ENCODE measurements around the gene LTBP1. TPM values are rescaled to one million over a fixed set of nuclear protein-coding genes. Genes with fewer than 3 reads are reported as not detected.

Gene LTBP1
- total RNA-seq, 5 donors from 2014 or later (not counting 1 experiment from before 2014, with no cell fraction given) = 0.16 to 0.76 (median 0.43) TPM

DNA sequence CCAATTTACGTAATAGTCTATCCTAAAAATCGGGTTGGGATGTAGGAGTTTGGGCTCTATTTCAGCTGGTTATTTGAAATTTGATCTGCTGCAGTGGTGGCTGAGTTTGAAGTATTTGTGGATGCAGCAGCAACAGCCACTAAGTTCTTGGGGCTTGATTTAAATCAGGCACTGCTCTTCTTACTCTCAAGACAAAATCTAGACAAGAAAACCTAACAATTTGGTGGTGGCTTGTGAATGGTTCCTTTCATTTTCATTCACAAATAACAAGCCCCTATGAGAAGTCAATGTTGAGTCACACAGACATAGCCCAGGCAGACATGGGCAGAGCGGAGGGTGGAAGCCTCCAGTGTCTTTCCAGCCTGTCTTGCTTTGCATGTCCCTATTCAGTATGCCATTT is 199.3 kb downstream of the LTBP1 start:
- H3K27me3 Mint-ChIP-seq = peaks cover 8 to 27% of the 10 kb centered on the region in 2 donors
- Histone ChIP-seq H3K27me3 (replicated peaks in 1 of 2; ENCODE audit: control insufficient read depth in 2 of 2, extremely low read depth in 1 of 2, insufficient read depth in 2 of 2, low read length in 1 of 2) (peaks cover 0 to 3% of the 10 kb centered on the region in 2 experiments), H3K36me3 (ENCODE audit: control insufficient read depth in 2 of 2, extremely low read depth in 1 of 2, insufficient read depth in 1 of 2, low read length in 1 of 2) (no peaks in the 10 kb centered on the region), H3K9me3 (no peaks in the 10 kb centered on the region), H3K27ac (ENCODE audit: low read length) (no peak overlapping the region), H3K4me3 (ENCODE audit: control insufficient read depth in 1 of 2, extremely low read depth in 1 of 2, low read length in 1 of 2) (no peak overlapping the region), H3K4me1 (ENCODE audit: control insufficient read depth in 1 of 2, extremely low read depth in 1 of 2, insufficient read depth in 2 of 2, low read length in 2 of 2) (no peaks in the 10 kb centered on the region)
- H3K27ac Mint-ChIP-seq = no peak overlapping the region
- H3K4me1 Mint-ChIP-seq = no peaks in the 10 kb centered on the region
- no peak overlapping the region for H3K4me3 Mint-ChIP-seq
- ChIA-PET POLR2A (no interaction called here), CTCF (no interaction called here)
- H3K36me3 Mint-ChIP-seq = no peaks in the 10 kb centered on the region
- no peak for ATAC-seq (replicated peaks in 1 of 4)
- no CpG with 5 or more reads among the region's 3 CpGs for WGBS (ENCODE audit: insufficient coverage)
- no peak for DNase-seq
- H3K9me3 Mint-ChIP-seq = no peaks in the 10 kb centered on the region

DNA sequence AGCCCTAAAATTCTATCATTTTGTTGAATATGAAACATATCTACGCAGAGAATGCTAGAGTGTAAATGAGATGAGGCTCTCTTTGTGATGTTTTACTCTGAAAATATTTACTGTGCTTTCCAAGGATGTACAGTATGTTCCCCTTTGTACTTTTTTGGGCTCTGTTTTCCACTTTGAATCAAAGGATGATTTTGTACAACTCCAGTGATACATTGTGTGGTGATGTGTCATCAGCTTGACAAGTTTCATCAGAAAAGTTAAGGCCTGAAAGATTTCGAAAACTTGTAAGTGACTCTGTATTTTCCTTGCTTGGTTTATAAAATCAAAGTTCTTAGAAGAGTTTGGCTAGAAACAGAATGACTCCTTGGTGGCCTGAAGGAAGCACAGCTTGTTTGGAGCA is 206.3 kb downstream of the LTBP1 start:
- Histone ChIP-seq H3K27me3 (replicated peaks in 1 of 2; ENCODE audit: control insufficient read depth in 2 of 2, extremely low read depth in 1 of 2, insufficient read depth in 2 of 2, low read length in 1 of 2) (no peaks in the 10 kb centered on the region), H3K4me1 (ENCODE audit: control insufficient read depth in 1 of 2, extremely low read depth in 1 of 2, insufficient read depth in 2 of 2, low read length in 2 of 2) (no peaks in the 10 kb centered on the region), H3K4me3 (ENCODE audit: control insufficient read depth in 1 of 2, extremely low read depth in 1 of 2, low read length in 1 of 2) (no peak overlapping the region), H3K27ac (ENCODE audit: low read length) (no peak overlapping the region), H3K36me3 (ENCODE audit: control insufficient read depth in 2 of 2, extremely low read depth in 1 of 2, insufficient read depth in 1 of 2, low read length in 1 of 2) (no peaks in the 10 kb centered on the region), H3K9me3 (no peaks in the 10 kb centered on the region)
- Mint-ChIP-seq H3K36me3 (no peaks in the 10 kb centered on the region), H3K27me3 (peaks cover 0 to 9% of the 10 kb centered on the region in 2 donors), H3K4me1 (no peaks in the 10 kb centered on the region), H3K4me3 (no peak overlapping the region), H3K9me3 (no peaks in the 10 kb centered on the region), H3K27ac (no peak overlapping the region)
- CTCF ChIA-PET = no interaction called here
- WGBS (ENCODE audit: insufficient coverage) = 70% methylated on average over 1 of the region's 2 CpGs
- ATAC-seq (replicated peaks in 1 of 4) = no peak
- DNase-seq = no peak
- POLR2A ChIA-PET = no interaction called here

DNA sequence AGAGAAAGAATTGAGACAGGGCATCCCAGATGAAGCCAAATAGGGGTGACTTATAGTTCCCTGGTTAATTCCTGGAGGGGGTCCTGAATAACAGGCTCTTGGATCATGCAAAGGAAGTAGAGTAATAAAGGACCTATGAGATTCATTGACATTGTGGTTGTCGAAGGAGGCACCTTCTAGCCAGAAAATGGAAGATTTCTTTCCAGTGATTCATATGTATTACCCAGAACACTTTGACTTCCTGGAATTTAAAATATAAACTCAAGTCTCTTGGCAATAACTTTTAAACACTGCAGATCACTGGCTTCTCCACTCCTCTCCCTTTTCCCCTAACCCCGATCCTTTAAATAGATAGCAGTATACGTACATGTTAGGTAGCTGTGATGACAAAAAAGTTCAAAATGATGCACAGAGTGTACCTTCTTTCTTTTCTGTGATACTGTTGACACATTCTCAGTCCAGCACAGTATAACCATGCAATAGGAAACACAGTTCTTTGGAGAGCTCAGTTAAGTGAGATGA is 211.8 kb downstream of the LTBP1 start:
- CTCF ChIA-PET = no interaction called here
- no peaks in the 10 kb centered on the region for H3K9me3 ChIP-seq
- Mint-ChIP-seq H3K9me3 (no peaks in the 10 kb centered on the region), H3K4me1 (no peaks in the 10 kb centered on the region), H3K36me3 (no peaks in the 10 kb centered on the region), H3K4me3 (no peak overlapping the region), H3K27me3 (peaks cover 0 to 4% of the 10 kb centered on the region in 2 donors), H3K27ac (no peak overlapping the region)
- no peak overlapping the region for H3K4me3 ChIP-seq (ENCODE audit: control insufficient read depth in 1 of 2, extremely low read depth in 1 of 2, low read length in 1 of 2)
- DNase-seq = no peak
- H3K4me1 ChIP-seq (ENCODE audit: control insufficient read depth in 1 of 2, extremely low read depth in 1 of 2, insufficient read depth in 2 of 2, low read length in 2 of 2) = no peaks in the 10 kb centered on the region
- no peak for ATAC-seq (replicated peaks in 1 of 4)
- no peaks in the 10 kb centered on the region for H3K36me3 ChIP-seq (ENCODE audit: control insufficient read depth in 2 of 2, extremely low read depth in 1 of 2, insufficient read depth in 1 of 2, low read length in 1 of 2)
- no CpG with 5 or more reads among the region's 3 CpGs for WGBS (ENCODE audit: insufficient coverage)
- no peak overlapping the region for H3K27ac ChIP-seq (ENCODE audit: low read length)
- POLR2A ChIA-PET = no interaction called here
- H3K27me3 ChIP-seq (replicated peaks in 1 of 2; ENCODE audit: control insufficient read depth in 2 of 2, extremely low read depth in 1 of 2, insufficient read depth in 2 of 2, low read length in 1 of 2) = no peaks in the 10 kb centered on the region

DNA sequence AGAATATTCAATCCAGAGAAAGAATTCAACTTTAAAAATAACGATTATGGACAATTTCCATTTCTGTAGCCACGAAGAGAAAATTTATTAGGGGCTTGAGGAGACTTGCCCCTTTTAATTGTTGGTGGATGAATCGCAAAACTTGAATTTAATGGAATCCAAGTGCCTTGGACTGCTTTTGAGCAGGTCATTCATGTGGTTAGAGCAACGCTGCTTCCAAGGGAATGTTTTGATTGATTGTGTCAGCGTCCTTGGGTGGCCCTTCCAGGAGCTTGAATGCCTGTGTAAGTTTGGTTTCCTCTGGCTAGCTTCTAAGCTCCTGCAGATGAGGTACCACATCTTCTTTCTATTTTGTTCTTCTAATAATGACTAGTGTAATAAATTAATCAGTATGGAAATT is 213.4 kb downstream of the LTBP1 start:
- Histone ChIP-seq H3K27me3 (replicated peaks in 1 of 2; ENCODE audit: control insufficient read depth in 2 of 2, extremely low read depth in 1 of 2, insufficient read depth in 2 of 2, low read length in 1 of 2) (no peaks in the 10 kb centered on the region), H3K27ac (ENCODE audit: low read length) (no peak overlapping the region), H3K9me3 (no peaks in the 10 kb centered on the region), H3K4me1 (ENCODE audit: control insufficient read depth in 1 of 2, extremely low read depth in 1 of 2, insufficient read depth in 2 of 2, low read length in 2 of 2) (no peaks in the 10 kb centered on the region), H3K36me3 (ENCODE audit: control insufficient read depth in 2 of 2, extremely low read depth in 1 of 2, insufficient read depth in 1 of 2, low read length in 1 of 2) (no peaks in the 10 kb centered on the region), H3K4me3 (ENCODE audit: control insufficient read depth in 1 of 2, extremely low read depth in 1 of 2, low read length in 1 of 2) (no peak overlapping the region)
- no peaks in the 10 kb centered on the region for H3K36me3 Mint-ChIP-seq
- no peak for DNase-seq
- no peak overlapping the region for H3K27ac Mint-ChIP-seq
- 100% methylated on average over 2 of the region's 5 CpGs for WGBS (ENCODE audit: insufficient coverage)
- POLR2A ChIA-PET = no interaction called here
- H3K27me3 Mint-ChIP-seq = peaks cover 0 to 2% of the 10 kb centered on the region in 2 donors
- CTCF ChIA-PET = no interaction called here
- ATAC-seq (replicated peaks in 1 of 4) = no peak
- no peaks in the 10 kb centered on the region for H3K9me3 Mint-ChIP-seq
- no peaks in the 10 kb centered on the region for H3K4me1 Mint-ChIP-seq
- H3K4me3 Mint-ChIP-seq = no peak overlapping the region

DNA sequence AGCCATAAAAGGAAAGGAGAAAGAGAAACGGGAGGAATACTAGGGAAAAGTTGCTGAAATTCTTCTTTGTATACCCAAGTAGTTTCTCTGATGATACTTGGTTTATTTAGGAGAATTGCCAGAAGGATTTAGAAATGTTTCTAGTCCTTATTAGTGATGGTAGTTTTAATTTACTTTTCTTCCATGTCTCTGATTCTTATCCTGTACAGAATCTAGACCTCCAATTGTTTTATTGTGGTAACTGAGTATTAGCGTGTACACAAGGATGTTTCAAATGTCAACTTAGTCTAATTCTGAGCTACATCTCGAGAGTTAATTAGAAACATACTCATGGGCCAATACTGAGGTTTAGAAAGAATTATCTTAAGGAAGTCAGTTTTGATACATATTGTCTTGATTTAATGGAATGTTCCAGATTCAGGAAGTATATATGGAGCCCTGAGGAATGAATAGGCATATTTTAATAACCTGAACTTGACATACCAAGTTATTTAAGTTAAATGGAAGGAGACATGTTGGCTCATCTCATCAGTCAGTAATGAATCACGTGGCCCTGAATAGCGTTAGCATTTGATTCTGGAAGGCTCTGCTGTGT is 219.6 kb downstream of the LTBP1 start:
- Histone ChIP-seq H3K27me3 (replicated peaks in 1 of 2; ENCODE audit: control insufficient read depth in 2 of 2, extremely low read depth in 1 of 2, insufficient read depth in 2 of 2, low read length in 1 of 2) (no peaks in the 10 kb centered on the region), H3K9me3 (no peaks in the 10 kb centered on the region), H3K4me1 (ENCODE audit: control insufficient read depth in 1 of 2, extremely low read depth in 1 of 2, insufficient read depth in 2 of 2, low read length in 2 of 2) (no peaks in the 10 kb centered on the region), H3K27ac (ENCODE audit: low read length) (no peak overlapping the region), H3K4me3 (ENCODE audit: control insufficient read depth in 1 of 2, extremely low read depth in 1 of 2, low read length in 1 of 2) (no peak overlapping the region), H3K36me3 (ENCODE audit: control insufficient read depth in 2 of 2, extremely low read depth in 1 of 2, insufficient read depth in 1 of 2, low read length in 1 of 2) (no peaks in the 10 kb centered on the region)
- POLR2A ChIA-PET = no interaction called here
- H3K4me1 Mint-ChIP-seq = no peaks in the 10 kb centered on the region
- CTCF ChIA-PET = no interaction called here
- DNase-seq (no peak), ATAC-seq (replicated peaks in 1 of 4) (no peak)
- H3K4me3 Mint-ChIP-seq = no peak overlapping the region
- WGBS (ENCODE audit: insufficient coverage) = 33% methylated on average over 1 of the region's 5 CpGs
- peaks cover 4 to 7% of the 10 kb centered on the region in 2 donors for H3K27me3 Mint-ChIP-seq
- no peaks in the 10 kb centered on the region for H3K36me3 Mint-ChIP-seq
- no peak overlapping the region for H3K27ac Mint-ChIP-seq
- H3K9me3 Mint-ChIP-seq = no peaks in the 10 kb centered on the region

DNA sequence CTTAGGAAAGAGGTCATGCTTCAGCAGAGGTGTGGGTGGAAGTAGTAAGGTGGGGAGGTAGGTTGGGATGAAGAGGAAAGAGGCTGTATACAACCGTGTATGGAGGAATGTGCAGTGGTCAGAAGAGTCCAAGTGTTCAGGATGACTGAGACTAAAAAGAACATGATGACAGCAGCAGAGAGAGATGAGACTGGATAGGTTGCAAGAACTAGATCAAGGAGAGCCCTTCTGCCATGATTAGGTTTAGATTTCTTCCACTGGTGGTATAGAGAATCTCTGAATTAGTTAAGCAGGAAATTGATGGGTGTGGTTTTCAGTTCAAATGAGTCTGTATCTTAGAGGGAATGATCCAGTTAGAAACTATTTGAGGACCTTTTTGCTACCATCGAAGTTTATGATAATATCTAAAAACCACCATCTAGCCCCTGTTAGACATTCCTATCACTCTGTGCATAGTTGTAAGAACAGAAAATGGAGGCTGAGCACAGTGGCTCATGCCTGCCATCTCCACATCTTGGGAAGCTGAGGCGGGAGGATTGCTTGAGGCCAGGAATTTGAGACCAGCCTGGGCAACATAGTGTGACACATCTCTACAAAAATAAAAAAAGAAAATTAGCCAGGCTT is 221.0 kb downstream of the LTBP1 start:
- no peak overlapping the region for H3K27ac Mint-ChIP-seq
- no peak overlapping the region for H3K4me3 Mint-ChIP-seq
- no peaks in the 10 kb centered on the region for H3K4me1 Mint-ChIP-seq
- no peaks in the 10 kb centered on the region for H3K9me3 Mint-ChIP-seq
- ATAC-seq (replicated peaks in 1 of 4) = no peak
- Histone ChIP-seq H3K4me3 (ENCODE audit: control insufficient read depth in 1 of 2, extremely low read depth in 1 of 2, low read length in 1 of 2) (no peak overlapping the region), H3K4me1 (ENCODE audit: control insufficient read depth in 1 of 2, extremely low read depth in 1 of 2, insufficient read depth in 2 of 2, low read length in 2 of 2) (no peaks in the 10 kb centered on the region), H3K27me3 (replicated peaks in 1 of 2; ENCODE audit: control insufficient read depth in 2 of 2, extremely low read depth in 1 of 2, insufficient read depth in 2 of 2, low read length in 1 of 2) (no peaks in the 10 kb centered on the region), H3K27ac (ENCODE audit: low read length) (no peak overlapping the region), H3K9me3 (no peaks in the 10 kb centered on the region), H3K36me3 (ENCODE audit: control insufficient read depth in 2 of 2, extremely low read depth in 1 of 2, insufficient read depth in 1 of 2, low read length in 1 of 2) (no peaks in the 10 kb centered on the region)
- CTCF ChIA-PET = no interaction called here
- 85% methylated on average over 2 of the region's 3 CpGs for WGBS (ENCODE audit: insufficient coverage)
- H3K36me3 Mint-ChIP-seq = no peaks in the 10 kb centered on the region
- POLR2A ChIA-PET = no interaction called here
- peaks cover 4 to 7% of the 10 kb centered on the region in 2 donors for H3K27me3 Mint-ChIP-seq
- DNase-seq = no peak

Measured in T-cell (primary cell).